HG03342 (cell line): Measurements from ENCODE around the gene DAPL1.

Source experiments
- ATAC-seq: cut with Tn5 transposase; IDR thresholded peaks from one replicate; pipeline ENCODE4 v1.9.1; 2021; ENCODE audit warnings: mild to moderate bottlenecking, moderate library complexity; ENCODE audit not compliant: unreplicated experiment

The DAPL1 gene, protein sequence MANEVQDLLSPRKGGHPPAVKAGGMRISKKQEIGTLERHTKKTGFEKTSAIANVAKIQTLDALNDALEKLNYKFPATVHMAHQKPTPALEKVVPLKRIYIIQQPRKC

GRCh38 chr2:158795195-158795924 lies at the start of gene DAPL1:
DAPL1 (plus strand) TSS chr2:158795317; CDS start chr2:158795373, 56 bp downstream.
- ATAC-seq = no peak

DNA sequence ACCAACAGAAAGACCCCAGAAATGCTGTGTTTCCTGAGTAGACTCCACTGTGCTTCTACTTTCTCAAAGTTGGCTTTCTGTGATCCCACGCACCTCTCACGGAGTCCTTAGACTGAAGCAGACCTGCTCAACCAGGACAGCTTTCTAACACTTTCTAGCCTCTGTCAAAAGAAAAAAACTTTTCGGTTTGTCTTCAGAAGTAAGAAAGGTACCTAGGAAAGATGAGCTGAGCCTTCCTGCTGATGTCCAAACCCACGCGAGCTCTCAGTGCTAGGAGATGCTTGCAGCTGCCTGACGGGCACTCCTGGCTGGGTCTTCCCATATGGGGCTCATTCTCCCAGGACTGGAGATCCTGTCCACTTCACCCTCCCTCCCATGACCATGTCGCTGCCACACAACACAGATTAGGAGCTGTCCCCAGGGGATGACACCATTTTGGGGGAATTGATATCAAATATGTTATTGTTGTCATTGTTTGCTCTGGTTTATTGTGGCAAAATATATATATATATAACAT lies 49.2 kb upstream of the DAPL1 start:
- no peak for ATAC-seq

- no peak for ATAC-seq
Observed at GRCh38 chr2:158746488-158746887, 48.6 kb upstream of the DAPL1 start.

DNA sequence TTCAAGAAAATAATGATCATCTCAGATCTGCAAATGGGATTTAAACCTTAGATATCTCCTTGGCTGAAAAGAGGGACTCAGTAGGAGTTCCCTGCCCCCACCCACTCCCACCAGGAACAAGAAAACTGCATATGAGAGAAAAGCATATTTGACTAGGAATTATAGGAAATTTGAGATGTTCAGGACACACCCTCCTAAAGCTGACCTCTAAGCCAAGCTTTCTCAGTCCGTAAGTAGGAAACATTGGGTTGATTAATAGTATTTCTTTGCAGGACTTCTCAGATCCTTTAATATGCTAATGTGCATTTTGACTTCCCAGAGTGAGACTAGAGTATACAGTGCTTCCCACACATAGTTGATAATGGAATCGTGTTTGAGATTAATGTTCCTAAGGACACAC lies 47.8 kb upstream of the DAPL1 start:
- no peak for ATAC-seq

GRCh38 chr2:158748926-158749590 lies 46.1 kb upstream of the DAPL1 start:
- no peak for ATAC-seq

DNA sequence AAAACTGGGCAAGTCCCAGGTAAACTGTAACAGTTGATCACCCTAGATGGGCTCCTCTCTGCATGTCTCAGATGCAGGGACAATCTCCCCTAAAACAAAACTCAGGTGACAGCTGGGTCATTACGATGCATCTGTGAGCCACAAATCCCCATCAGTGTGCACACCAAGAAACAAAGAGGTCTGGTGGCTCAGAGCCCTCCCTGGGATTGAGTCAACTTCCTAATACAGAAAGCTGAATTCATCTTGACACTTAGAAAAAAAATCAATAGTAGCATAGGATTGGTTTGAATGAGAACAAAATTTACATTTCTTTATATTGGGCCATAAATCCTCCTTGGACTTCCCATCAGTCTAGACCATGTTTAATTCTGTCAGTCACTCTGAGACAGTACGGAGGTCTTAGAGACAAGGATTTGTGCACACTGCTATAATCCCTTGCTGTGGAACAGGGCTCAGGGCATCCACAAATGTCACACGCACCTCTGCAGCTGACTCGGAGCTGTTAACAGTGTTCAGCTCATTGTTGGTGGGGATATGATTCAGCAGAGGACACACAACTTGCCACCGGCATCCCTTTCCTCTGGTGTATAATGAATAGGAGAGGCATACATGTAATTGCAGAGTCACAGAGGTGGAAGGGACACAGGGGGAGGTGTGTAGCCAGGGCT lies 44.5 kb upstream of the DAPL1 start:
- ATAC-seq = no peak

DNA sequence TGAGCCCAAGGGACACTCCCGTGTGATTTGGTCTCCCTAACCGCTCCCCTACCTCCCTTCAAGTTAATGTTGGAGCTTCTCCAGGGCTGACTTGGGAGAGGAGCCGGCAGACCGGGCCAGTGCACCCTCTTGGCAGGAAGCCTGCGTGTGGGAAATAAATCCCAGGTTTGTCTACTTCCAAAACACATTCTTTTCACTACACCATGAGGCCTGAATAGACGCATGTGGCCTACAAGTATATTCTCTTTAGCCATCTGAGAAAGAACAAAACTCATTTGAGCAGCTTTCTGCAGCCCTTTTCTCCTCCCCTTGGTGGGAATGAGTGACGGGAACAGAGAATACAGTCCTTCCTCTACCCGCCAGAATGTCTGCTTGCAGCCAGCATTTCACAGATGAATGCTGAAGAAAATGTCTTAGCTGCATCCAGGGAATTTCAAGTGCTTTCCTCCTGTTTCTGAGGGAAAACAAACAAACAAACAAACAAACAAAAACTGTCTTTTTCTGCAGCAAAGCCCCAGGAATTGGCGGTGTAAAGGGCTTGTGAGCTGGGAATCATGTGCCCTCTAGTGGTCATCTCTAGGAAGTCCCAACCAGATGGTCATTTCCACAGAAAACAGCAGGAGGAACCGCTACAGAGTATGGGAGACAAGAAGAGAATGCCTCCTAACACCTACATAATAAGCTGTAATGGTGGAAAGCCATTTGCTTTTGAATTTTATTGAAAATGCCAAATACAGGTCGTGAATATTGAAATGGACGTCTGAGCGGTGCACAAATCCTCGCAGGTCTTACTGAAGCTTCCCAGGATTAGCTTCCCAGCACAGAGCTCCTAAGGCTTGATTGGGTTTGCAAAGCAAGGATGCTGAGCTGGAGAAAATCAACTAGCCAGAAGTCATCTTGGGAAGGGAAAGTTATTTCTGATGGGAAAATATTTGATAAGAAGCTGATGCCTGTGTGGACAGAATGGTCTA lies 41.2 kb upstream of the DAPL1 start:
- peak; percentile 77 for ATAC-seq

DNA sequence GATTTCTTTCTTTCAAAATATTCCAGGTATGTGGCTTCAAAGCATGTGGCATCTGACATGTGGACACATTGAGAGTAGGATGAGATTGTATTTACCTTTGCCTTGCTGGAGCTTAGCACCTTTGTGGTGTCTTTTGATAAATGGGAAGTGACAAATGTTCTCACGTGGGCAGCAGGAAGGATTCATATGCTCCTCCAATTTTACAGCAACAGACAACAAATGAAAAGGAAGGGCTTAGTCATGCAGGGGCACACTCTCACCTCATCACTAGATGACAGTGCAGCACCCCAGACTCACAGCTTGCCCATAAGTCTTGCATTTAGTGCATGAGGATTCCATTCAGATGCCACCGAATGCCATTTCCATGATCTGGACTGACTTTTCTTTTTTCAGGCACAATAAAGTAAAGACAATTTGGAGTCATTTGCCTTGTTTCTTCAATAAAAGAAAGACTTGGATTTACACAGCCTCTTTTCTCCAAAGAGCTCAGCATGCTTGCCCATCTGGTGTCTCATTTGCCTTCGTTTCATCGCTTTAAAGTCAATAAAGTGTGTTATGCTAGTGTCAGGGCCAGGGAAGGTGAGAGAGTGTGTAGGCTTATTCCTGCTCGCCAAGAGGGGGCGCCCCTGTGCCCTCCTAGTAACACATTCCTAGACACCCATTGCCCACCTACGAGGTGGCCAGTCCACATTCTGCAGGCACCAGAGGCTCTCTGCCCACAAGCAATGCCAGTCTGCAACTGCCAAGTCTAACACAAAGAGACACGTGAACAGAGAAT lies 39.6 kb upstream of the DAPL1 start:
- ATAC-seq = no peak

DNA sequence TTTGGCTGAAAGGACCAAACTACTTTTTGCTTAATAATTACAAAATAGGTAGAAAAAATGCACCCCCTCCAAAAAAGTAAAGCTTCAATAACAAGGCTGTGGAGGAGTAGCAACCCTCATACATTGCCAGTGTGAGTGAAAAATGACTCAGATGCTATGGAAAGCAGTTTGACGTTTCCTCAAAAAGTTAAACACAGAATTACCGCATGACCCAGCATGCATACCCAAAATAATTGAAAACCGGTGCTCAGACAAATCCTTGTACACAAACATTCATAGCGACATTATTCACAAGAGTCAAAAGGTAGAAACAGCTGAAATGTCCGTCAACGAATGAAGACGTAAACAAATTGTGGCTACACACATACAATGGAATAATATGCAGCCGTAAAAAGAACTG lies 38.8 kb upstream of the DAPL1 start:
- ATAC-seq = no peak

- no peak for ATAC-seq
Observed at GRCh38 chr2:158756976-158757375, 38.1 kb upstream of the DAPL1 start.

- no peak for ATAC-seq
Observed at GRCh38 chr2:158760887-158761286, 34.2 kb upstream of the DAPL1 start.

- ATAC-seq = no peak
Observed at GRCh38 chr2:158761621-158762020, 33.5 kb upstream of the DAPL1 start.

DNA sequence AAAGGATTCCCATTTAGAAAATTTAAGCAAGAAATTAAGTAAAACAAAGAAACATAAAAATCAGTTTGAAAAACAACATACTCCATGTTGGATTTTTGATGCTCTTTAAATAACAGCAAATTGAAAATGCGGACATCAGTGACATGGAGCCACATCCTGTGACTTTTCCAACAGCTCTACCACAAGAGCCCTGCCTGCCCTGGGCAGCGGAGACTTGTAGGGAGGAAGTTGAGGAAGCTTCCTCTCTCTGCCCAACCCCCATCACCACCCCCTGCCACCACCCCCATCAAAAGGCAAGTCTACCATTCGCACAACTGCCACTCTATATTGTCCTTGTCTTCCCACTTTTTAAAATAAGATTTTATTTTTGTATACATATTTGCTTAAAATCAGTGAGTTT lies 32.8 kb upstream of the DAPL1 start:
- ATAC-seq = no peak

- no peak for ATAC-seq
Observed at GRCh38 chr2:158766524-158766923, 28.6 kb upstream of the DAPL1 start.

GRCh38 chr2:158772306-158773078 lies 22.6 kb upstream of the DAPL1 start:
- no peak for ATAC-seq

DNA sequence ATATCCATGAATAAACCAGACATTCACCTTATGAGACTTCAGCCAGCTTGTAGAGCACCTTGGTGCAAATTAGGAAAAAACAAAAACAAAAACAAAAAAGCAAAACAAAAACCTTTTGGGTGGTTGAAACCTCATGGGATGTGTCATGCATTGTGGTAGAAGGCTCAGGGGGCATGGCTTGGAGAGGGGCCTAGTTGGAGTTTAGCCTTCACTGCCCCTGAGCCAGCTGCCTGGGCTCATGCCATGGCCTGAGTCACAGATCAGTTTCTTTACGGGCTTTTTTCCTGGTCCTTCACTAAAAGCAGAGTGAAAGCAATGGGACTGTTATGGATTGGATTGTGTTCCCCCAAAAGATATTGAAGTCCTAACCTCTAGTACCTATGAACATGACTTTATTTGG lies 22.0 kb upstream of the DAPL1 start:
- no peak for ATAC-seq

DNA sequence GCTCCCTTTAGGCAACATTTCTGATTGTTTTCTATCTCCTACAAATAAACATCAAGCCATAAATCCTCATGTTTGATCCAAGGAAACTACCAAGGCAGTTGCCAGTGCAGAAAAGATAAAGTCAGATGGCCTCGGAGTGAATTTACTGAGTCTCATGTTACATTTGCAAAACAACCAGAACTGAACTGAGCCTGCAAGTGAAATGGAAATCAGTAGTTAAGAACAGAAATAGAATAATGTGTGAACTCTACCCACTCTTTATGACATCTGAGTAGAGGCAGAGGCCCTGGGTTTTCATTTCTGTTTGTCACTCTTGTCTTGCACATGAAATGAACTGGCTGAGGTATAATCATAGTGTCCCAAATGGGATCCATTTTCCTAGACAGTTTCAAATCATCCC lies 20.4 kb upstream of the DAPL1 start:
- ATAC-seq = no peak

DNA sequence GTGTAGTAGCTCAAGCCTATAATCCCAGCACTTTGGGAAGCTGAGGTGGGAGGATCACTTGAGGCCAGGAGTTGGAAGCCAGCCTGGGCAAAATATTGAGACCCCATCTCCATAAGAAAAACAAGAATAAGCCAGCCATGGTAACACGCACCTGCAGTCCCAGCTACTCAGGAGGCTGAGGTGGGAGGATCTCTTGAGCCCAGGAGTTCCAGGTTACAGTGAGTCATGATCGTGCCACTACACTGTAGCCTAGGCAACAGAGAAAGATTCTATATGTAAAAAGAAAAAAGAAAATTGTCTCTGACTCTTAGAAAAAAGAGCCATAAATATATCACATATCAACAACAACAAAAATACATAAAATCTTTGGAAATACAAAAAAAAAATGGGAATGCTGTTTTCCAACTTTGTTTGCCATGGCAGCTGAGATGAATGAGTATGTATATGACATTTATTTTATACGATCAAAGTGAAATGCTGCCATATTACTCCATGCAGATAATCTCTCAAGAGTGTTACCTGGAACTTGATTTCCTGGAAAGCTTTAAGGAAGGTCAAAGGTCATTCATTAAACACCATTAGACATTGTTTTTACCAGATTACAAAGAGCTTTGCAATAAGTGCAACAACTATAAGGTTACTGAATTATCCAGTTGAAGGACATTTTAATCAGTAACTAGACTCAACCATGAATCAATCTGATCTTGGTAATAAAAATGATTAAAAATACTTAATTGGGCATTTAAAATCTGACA lies 19.7 kb upstream of the DAPL1 start:
- no peak for ATAC-seq
